Effector memory CD8-positive, alpha-beta T cell (primary cell): ENCODE data around the gene LUZP2.
"Not testable (repeated sequence)": the region's sequence is repeated elsewhere in the genome, so short reads cannot be mapped to it uniquely, and the experiment has no call there.

ENCODE experiments used
- ATAC-seq: fragments of 150-1000 bp; cut with Tn5 transposase; replicated peaks from 2 replicates; pipeline ENCODE4 v1.10.0; 2021; ENCODE audit warnings: mild to moderate bottlenecking, moderate library complexity
- DNase-seq, 3 experiments: peaks; one replicate each; pipeline ENCODE4 v3.0.0; 2021
- H3K27ac Mint-ChIP-seq, 2 donors: one replicate each; pipeline ENCODE4 v1.8.0; 2022; ENCODE audit warnings: mild to moderate bottlenecking in 2 of 2, mixed read lengths in 2 of 2, moderate library complexity in 2 of 2
- H3K27me3 Mint-ChIP-seq, 2 donors: one replicate each; pipeline ENCODE4 v1.8.0; 2022; ENCODE audit warnings: mixed read lengths in 2 of 2
- H3K36me3 Mint-ChIP-seq: one replicate; pipeline ENCODE4 v1.8.0; 2022; ENCODE audit warnings: mild to moderate bottlenecking, moderate library complexity, mixed read lengths; ENCODE audit not compliant: insufficient read depth
- H3K4me1 Mint-ChIP-seq, 2 donors: one replicate each; pipeline ENCODE4 v1.8.0; 2022; ENCODE audit warnings: low read depth in 2 of 2, mixed read lengths in 2 of 2
- H3K4me3 Mint-ChIP-seq, 2 donors: one replicate each; pipeline ENCODE4 v1.8.0; 2022; ENCODE audit warnings: mild to moderate bottlenecking in 2 of 2, mixed read lengths in 2 of 2, moderate library complexity in 2 of 2
- H3K9me3 Mint-ChIP-seq, 2 donors: one replicate each; pipeline ENCODE4 v1.8.0; 2022; ENCODE audit warnings: mixed read lengths in 2 of 2

Gene LUZP2

GRCh38 chr11:24896118-24896835, 399.4 kb downstream of the LUZP2 start:
- no peaks in the 10 kb centered on the region for H3K4me1 Mint-ChIP-seq
- no peak overlapping the region for H3K4me3 Mint-ChIP-seq
- DNase-seq (no peak), ATAC-seq (no peak)
- H3K36me3 Mint-ChIP-seq = no peaks in the 10 kb centered on the region
- no peaks in the 10 kb centered on the region for H3K27me3 Mint-ChIP-seq
- peaks cover 0 to 9% of the 10 kb centered on the region in 2 donors for H3K9me3 Mint-ChIP-seq
- H3K27ac Mint-ChIP-seq = no peak overlapping the region

- no peak overlapping the region for H3K4me3 Mint-ChIP-seq
Measured at GRCh38 chr11:24900514-24900913, 403.7 kb downstream of the LUZP2 start.

GRCh38 chr11:24900960-24901549, 404.2 kb downstream of the LUZP2 start:
- no peak for ATAC-seq

More at GRCh38 chr11:24900514-24900913, 403.7 kb downstream of the LUZP2 start:
- DNase-seq (no peak), ATAC-seq (no peak)
- Mint-ChIP-seq H3K4me1 (no peaks in the 10 kb centered on the region), H3K36me3 (no peaks in the 10 kb centered on the region), H3K27ac (no peak overlapping the region), H3K27me3 (no peaks in the 10 kb centered on the region), H3K9me3 (peaks cover 0 to 8% of the 10 kb centered on the region in 2 donors)

GRCh38 chr11:24903555-24903954, 406.7 kb downstream of the LUZP2 start:
- ATAC-seq (no peak), DNase-seq (no peak)
- Mint-ChIP-seq H3K36me3 (no peaks in the 10 kb centered on the region), H3K9me3 (peaks cover 0 to 3% of the 10 kb centered on the region in 2 donors), H3K4me3 (no peak overlapping the region), H3K27ac (no peak overlapping the region), H3K27me3 (no peaks in the 10 kb centered on the region), H3K4me1 (no peaks in the 10 kb centered on the region)

More at GRCh38 chr11:24900960-24901549, 404.2 kb downstream of the LUZP2 start:
- Mint-ChIP-seq H3K27ac (no peak overlapping the region), H3K4me3 (no peak overlapping the region), H3K27me3 (no peaks in the 10 kb centered on the region), H3K9me3 (peaks cover 0 to 8% of the 10 kb centered on the region in 2 donors), H3K4me1 (no peaks in the 10 kb centered on the region), H3K36me3 (no peaks in the 10 kb centered on the region)
- DNase-seq = no peak

- H3K4me1 Mint-ChIP-seq = no peaks in the 10 kb centered on the region
- H3K4me3 Mint-ChIP-seq = no peak overlapping the region
- H3K36me3 Mint-ChIP-seq = no peaks in the 10 kb centered on the region
- peaks cover 4 to 7% of the 10 kb centered on the region in 2 donors for H3K9me3 Mint-ChIP-seq
- H3K27ac Mint-ChIP-seq = no peak overlapping the region
- H3K27me3 Mint-ChIP-seq = no peaks in the 10 kb centered on the region
- ATAC-seq = no peak
- no peak for DNase-seq
Measured at GRCh38 chr11:24925091-24925490, 428.2 kb downstream of the LUZP2 start.

- Mint-ChIP-seq H3K9me3 (peaks cover 0 to 8% of the 10 kb centered on the region in 2 donors), H3K27me3 (no peaks in the 10 kb centered on the region), H3K4me1 (no peaks in the 10 kb centered on the region), H3K36me3 (no peaks in the 10 kb centered on the region), H3K27ac (no peak overlapping the region), H3K4me3 (no peak overlapping the region)
- no peak for DNase-seq
- ATAC-seq = no peak
Measured at GRCh38 chr11:24932110-24933000, 435.5 kb downstream of the LUZP2 start.

GRCh38 chr11:24934733-24935439, 438.0 kb downstream of the LUZP2 start:
- peaks cover 0 to 7% of the 10 kb centered on the region in 2 donors for H3K9me3 Mint-ChIP-seq
- no peaks in the 10 kb centered on the region for H3K4me1 Mint-ChIP-seq
- no peak overlapping the region for H3K27ac Mint-ChIP-seq
- H3K36me3 Mint-ChIP-seq = no peaks in the 10 kb centered on the region
- DNase-seq (no peak), ATAC-seq (no peak)
- H3K4me3 Mint-ChIP-seq = no peak overlapping the region
- no peaks in the 10 kb centered on the region for H3K27me3 Mint-ChIP-seq

- Mint-ChIP-seq H3K4me3 (no peak overlapping the region), H3K36me3 (no peaks in the 10 kb centered on the region), H3K27me3 (no peaks in the 10 kb centered on the region), H3K27ac (no peak overlapping the region), H3K4me1 (no peaks in the 10 kb centered on the region), H3K9me3 (peaks cover 0 to 7% of the 10 kb centered on the region in 2 donors)
- DNase-seq (no peak), ATAC-seq (no peak)
Measured at GRCh38 chr11:24944891-24945290, 448.0 kb downstream of the LUZP2 start.

GRCh38 chr11:24949406-24949805, 452.6 kb downstream of the LUZP2 start:
- ATAC-seq (no peak), DNase-seq (no peak)
- Mint-ChIP-seq H3K36me3 (no peaks in the 10 kb centered on the region), H3K4me3 (no peak overlapping the region), H3K27ac (no peak overlapping the region), H3K4me1 (no peaks in the 10 kb centered on the region), H3K9me3 (peaks cover 0 to 7% of the 10 kb centered on the region in 2 donors), H3K27me3 (no peaks in the 10 kb centered on the region)

- no peaks in the 10 kb centered on the region for H3K27me3 Mint-ChIP-seq
- no peak overlapping the region for H3K4me3 Mint-ChIP-seq
- H3K9me3 Mint-ChIP-seq = peaks cover 0 to 6% of the 10 kb centered on the region in 2 donors
- no peak overlapping the region for H3K27ac Mint-ChIP-seq
- no peak for ATAC-seq
- DNase-seq = no peak
- no peaks in the 10 kb centered on the region for H3K4me1 Mint-ChIP-seq
- H3K36me3 Mint-ChIP-seq = no peaks in the 10 kb centered on the region
Measured at GRCh38 chr11:24963852-24964251, 467.0 kb downstream of the LUZP2 start.

GRCh38 chr11:24965748-24966147, 468.9 kb downstream of the LUZP2 start:
- no peak for DNase-seq
- no peaks in the 10 kb centered on the region for H3K4me1 Mint-ChIP-seq
- H3K4me3 Mint-ChIP-seq = no peak overlapping the region
- no peak for ATAC-seq
- H3K27ac Mint-ChIP-seq = no peak overlapping the region
- H3K36me3 Mint-ChIP-seq = no peaks in the 10 kb centered on the region
- H3K27me3 Mint-ChIP-seq = no peaks in the 10 kb centered on the region
- peaks cover 0 to 6% of the 10 kb centered on the region in 2 donors for H3K9me3 Mint-ChIP-seq

- not testable (repeated sequence) for H3K4me1 Mint-ChIP-seq, H3K9me3 Mint-ChIP-seq, H3K27ac Mint-ChIP-seq, H3K36me3 Mint-ChIP-seq, ATAC-seq, H3K27me3 Mint-ChIP-seq, H3K4me3 Mint-ChIP-seq, DNase-seq
Measured at GRCh38 chr11:24993903-24994302, 497.1 kb downstream of the LUZP2 start.

- H3K4me1 Mint-ChIP-seq, H3K27me3 Mint-ChIP-seq, ATAC-seq, H3K27ac Mint-ChIP-seq, H3K4me3 Mint-ChIP-seq, DNase-seq, H3K36me3 Mint-ChIP-seq: not testable (repeated sequence)
- H3K9me3 Mint-ChIP-seq = peaks cover 0 to 17% of the 10 kb centered on the region in 2 donors
Measured at GRCh38 chr11:24999929-25000328, 503.1 kb downstream of the LUZP2 start.
